Measurements from ENCODE around the gene SP4.

The SP4 gene

DNA sequence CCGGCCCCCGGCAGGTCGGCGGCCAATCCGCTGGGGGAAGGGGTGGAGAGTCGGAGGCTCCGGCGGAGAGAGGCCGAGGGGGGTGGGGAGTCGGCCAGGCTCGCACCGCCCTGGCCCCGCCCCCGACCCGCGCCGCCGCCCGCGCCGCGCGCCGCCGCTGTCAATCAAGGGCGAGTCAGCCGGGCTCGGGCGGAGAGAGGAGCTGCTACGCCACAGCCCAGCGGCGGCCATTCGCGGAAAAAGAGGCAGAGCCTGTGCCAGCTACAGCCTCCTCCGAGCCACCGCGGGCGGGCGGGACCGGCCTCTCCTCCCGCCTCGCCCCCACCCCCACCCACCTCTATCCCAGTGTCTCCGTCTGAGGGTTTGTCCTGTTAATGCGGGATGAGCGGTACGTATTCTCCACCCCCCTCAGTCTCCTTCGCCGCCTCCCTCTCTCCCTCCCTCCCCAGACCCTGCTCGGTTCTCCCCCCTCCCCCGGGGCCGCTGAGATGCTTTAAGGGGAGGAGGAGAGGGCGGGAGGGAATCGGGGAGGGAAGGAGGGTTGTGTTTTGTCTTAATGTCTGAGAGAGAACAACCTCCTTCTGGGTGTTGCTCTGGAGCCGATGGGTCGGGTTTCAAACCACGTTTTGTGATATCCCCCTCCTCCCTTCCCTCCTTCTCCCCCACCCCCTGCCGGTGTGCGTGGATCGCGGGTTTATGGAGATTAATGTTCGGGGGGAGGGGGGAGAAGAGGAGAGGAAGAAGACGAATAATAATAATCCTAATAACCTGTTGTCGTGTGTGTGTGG is at the start of gene SP4:
Gene SP4, plus strand, starts transcription at position 213 of the 788 bp plus-strand sequence. Its CDS starts 169 bp downstream, at position 382.
- peak within 1 kb of the TSS; percentile 95 for H3K4me3 ChIP-seq (replicated peaks; ENCODE audit: low read depth, low read length)
- TF ChIP-seq, protein P1, sequence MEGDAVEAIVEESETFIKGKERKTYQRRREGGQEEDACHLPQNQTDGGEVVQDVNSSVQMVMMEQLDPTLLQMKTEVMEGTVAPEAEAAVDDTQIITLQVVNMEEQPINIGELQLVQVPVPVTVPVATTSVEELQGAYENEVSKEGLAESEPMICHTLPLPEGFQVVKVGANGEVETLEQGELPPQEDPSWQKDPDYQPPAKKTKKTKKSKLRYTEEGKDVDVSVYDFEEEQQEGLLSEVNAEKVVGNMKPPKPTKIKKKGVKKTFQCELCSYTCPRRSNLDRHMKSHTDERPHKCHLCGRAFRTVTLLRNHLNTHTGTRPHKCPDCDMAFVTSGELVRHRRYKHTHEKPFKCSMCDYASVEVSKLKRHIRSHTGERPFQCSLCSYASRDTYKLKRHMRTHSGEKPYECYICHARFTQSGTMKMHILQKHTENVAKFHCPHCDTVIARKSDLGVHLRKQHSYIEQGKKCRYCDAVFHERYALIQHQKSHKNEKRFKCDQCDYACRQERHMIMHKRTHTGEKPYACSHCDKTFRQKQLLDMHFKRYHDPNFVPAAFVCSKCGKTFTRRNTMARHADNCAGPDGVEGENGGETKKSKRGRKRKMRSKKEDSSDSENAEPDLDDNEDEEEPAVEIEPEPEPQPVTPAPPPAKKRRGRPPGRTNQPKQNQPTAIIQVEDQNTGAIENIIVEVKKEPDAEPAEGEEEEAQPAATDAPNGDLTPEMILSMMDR (IDR thresholded peaks at IDR 0.05; ENCODE audit: low read length, missing control alignments), result no peak
- peak; percentile 96 for DNase-seq (ENCODE audit: low read depth)

DNA sequence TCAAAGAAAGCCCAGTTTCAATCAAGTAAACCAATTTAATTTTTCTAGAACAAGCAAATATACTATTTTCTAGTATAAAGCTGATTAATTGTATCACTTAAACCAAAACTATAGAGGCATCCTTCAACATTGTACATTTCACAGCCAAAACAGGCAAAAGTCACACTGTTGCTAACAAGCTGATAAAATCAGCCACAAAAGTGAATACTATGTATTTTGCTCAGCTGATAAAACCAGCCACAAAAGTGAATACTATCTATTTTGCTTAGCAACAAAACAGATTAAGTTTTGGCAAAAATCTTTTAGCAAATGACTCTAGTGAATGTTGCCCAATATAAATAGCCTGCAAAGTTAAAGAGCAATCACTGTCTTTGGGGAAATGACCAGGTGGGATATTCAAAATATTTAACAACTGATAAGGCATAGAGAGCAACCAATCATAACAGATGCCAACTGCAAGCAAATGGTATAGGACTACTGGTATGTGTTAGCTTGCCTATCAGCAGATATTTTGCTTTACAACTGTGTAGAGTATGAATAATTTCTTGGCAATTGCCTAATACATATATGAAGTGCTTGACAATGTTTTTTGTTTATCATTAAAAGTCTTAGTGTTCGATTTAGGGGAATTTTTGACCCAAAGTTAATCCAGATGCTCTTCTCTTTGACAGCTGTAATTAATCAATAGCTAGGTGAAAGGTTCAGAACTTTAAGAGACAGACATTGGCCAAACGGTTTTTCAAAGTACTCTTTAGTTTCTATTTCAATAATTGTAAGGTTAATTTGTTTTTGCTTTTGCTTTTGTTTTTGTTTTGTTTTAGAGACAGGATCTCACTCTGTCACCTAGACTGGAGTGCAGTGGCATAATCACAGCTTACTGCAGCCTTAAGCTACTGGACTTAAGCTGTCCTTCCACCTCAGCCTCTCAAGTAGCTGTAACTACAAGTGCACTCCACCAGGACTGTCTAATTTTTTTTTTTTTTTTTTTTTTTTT is 44.4 kb upstream of the SP4 start:
- no peak for DNase-seq (ENCODE audit: low read depth)
- TF ChIP-seq, protein P1 (IDR thresholded peaks at IDR 0.05; ENCODE audit: low read length, missing control alignments), result no peak

DNA sequence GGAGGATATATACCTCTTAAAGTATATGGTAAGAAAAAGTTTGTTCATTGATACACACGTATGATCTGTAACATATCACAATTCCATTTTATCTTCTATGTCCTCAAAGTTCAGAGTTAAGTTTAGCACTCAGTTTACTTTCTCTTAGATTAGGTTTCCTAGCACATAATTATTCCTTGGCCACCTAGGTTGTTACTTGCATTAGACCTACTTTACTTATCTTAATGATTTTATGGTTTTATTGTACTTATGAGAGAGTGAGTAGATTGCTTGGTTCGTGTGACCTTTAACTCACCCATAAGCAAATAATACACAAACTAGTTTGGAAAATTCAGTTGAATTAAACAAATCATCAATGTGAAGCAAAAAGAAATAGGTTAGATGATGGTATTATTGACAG is 33.9 kb upstream of the SP4 start:
- TF ChIP-seq, protein P1 (IDR thresholded peaks at IDR 0.05; ENCODE audit: low read length, missing control alignments), result no peak
- DNase-seq (ENCODE audit: low read depth), result no peak
- H3K4me3 ChIP-seq (replicated peaks; ENCODE audit: low read depth, low read length), result no peak overlapping the region

More for the DNA sequence above, 44.4 kb upstream of the SP4 start:
- H3K4me3 ChIP-seq (replicated peaks; ENCODE audit: low read depth, low read length), result no peak overlapping the region

DNA sequence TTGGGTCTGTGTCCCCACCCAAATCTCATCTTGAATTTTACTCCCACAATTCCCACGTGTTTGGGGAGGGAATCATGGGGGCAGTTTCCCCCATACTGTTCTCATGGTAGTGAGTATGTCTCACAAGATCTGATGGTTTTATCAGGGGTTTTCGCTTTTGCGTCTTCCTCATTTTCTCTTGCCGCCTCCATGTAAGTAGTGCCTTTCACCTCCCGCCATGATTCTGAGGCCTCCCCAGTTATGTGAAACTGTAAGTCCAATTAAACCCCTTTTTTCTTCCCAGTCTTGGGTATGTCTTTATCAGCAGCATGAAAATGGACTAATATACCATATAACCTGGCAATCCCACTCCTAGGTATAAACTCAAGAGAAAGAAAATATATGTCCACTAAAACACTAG is 25.9 kb upstream of the SP4 start:
- TF ChIP-seq, protein P1 (IDR thresholded peaks at IDR 0.05; ENCODE audit: low read length, missing control alignments), result no peak
- DNase-seq (ENCODE audit: low read depth), result no peak
- H3K4me3 ChIP-seq (replicated peaks; ENCODE audit: low read depth, low read length), result no peak overlapping the region

DNA sequence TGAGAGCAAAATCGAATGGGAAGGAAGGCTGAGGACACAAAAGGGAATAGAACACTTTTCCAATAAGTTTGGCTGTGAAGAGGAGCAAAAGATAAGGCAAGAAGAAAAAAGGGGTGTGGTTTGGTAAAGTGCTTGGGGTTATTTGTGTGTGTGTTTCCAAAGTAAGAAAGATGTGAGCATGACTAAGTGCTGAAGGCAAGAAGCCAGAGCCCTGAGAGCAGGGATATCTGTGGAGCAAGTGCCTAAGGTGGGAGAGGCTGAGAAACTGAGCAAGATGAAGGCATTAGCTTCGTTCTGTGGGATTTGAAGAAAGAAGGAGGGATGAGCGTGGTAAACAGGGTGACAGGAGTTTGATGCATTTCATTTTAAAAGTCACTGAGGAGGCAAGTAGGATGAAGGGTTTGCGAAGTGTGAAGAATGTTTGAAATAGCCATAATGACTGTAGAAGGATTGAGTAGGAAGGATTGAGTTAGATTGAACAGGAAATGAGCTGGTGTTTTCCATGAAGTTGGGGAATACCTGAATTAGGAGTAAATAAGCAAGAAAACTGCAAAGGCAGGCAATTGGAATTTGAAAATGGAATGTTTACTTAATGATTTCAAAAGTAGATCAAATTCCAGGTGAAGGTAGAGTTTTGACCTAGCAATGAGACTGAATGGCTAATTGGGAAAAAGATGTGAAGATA is 19.9 kb upstream of the SP4 start:
- TF ChIP-seq, protein P1 (IDR thresholded peaks at IDR 0.05; ENCODE audit: low read length, missing control alignments), result no peak
- no peak overlapping the region for H3K4me3 ChIP-seq (replicated peaks; ENCODE audit: low read depth, low read length)
- DNase-seq (ENCODE audit: low read depth), result no peak

DNA sequence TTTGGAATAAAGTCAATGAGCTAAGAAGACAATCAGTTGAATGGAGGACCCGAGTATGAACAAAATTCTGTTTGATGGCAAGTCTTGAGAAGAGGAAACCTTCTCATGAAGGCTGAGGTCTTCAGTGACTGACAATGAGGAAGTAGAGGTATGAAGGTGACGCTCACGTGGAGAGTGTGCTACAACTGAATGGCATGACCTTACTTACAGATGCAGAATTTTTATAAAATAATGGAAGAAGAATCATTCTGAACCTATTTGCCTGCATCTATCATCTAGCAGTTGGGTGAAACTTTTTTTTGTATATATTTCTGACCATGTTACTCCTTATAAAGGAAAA is 19.4 kb upstream of the SP4 start:
- no peak for DNase-seq (ENCODE audit: low read depth)
- no peak overlapping the region for H3K4me3 ChIP-seq (replicated peaks; ENCODE audit: low read depth, low read length)
- TF ChIP-seq, protein P1 (IDR thresholded peaks at IDR 0.05; ENCODE audit: low read length, missing control alignments), result no peak

Data from fibroblast of pulmonary artery (primary cell).